Stimulated activated CD4-positive, alpha-beta T cell treated with anti-CD3 and anti-CD28 coated beads, Interleukin-4, amount 100 ng/mL, for 24 hours (primary cell): ENCODE data around the gene RND2.

Source experiments
- DNase-seq: peaks from one replicate; pipeline ENCODE4 v3.0.0-alpha.2; 2020

Gene RND2

GRCh38 chr17:43079641-43080302 lies 54.7 kb downstream of the RND2 start:
- no peak for DNase-seq
